ENCODE measurements around the gene CCDC157. TPM values are rescaled to one million over a fixed set of nuclear protein-coding genes. Genes with fewer than 3 reads are reported as not detected.

The CCDC157 gene
- total RNA-seq, 4 donors from 2014 or later, result 2.2 to 4.7 (median 3.1) TPM

GRCh38 chr22:30362651-30363281 is 6.0 kb downstream of the CCDC157 start:
- Histone ChIP-seq H3K27me3 (no peaks in the 10 kb centered on the region), H3K27ac (no peak overlapping the region), H3K9me3 (no peaks in the 10 kb centered on the region), H3K36me3 (no peaks in the 10 kb centered on the region), H3K4me1 (peaks cover under 1% of the 10 kb centered on the region), H3K4me3 (no peak overlapping the region)
- TF ChIP-seq POLR2AphosphoS5 (IDR thresholded peaks at IDR 0.05) (no peak), POLR2A (IDR thresholded peaks at IDR 0.05) (no peak), EP300 (IDR thresholded peaks at IDR 0.05) (no peak), CTCF (IDR thresholded peaks at IDR 0.05) (no peak)
- no peak for DNase-seq (ENCODE audit: low spot score in 2 of 2)
- 87% methylated on average over 6 of the region's 7 CpGs for WGBS

GRCh38 chr22:30365891-30366290 is 9.1 kb downstream of the CCDC157 start:
- TF ChIP-seq POLR2A (IDR thresholded peaks at IDR 0.05) (no peak), CTCF (IDR thresholded peaks at IDR 0.05) (no peak), POLR2AphosphoS5 (IDR thresholded peaks at IDR 0.05) (no peak), EP300 (IDR thresholded peaks at IDR 0.05) (no peak)
- no peak overlapping the region for H3K4me3 ChIP-seq

GRCh38 chr22:30368420-30368819 is 11.6 kb downstream of the CCDC157 start:
- 88% methylated on average over 8 of the region's 9 CpGs for WGBS
- no peaks in the 10 kb centered on the region for H3K36me3 ChIP-seq
- DNase-seq (ENCODE audit: low spot score in 2 of 2), result no peak
- no peaks in the 10 kb centered on the region for H3K27me3 ChIP-seq
- H3K4me3 ChIP-seq, result no peak overlapping the region
- H3K4me1 ChIP-seq, result no peaks in the 10 kb centered on the region
- no peak for TF ChIP-seq EP300 (IDR thresholded peaks at IDR 0.05)
- no peak for TF ChIP-seq CTCF (IDR thresholded peaks at IDR 0.05)
- TF ChIP-seq POLR2A (IDR thresholded peaks at IDR 0.05), result no peak
- TF ChIP-seq POLR2AphosphoS5 (IDR thresholded peaks at IDR 0.05), result no peak
- no peaks in the 10 kb centered on the region for H3K9me3 ChIP-seq
- no peak overlapping the region for H3K27ac ChIP-seq

More at GRCh38 chr22:30365891-30366290, 9.1 kb downstream of the CCDC157 start:
- H3K27ac ChIP-seq, result no peak overlapping the region
- H3K27me3 ChIP-seq, result no peaks in the 10 kb centered on the region
- H3K4me1 ChIP-seq, result no peaks in the 10 kb centered on the region
- H3K36me3 ChIP-seq, result no peaks in the 10 kb centered on the region
- DNase-seq (ENCODE audit: low spot score in 2 of 2), result no peak
- 100% methylated on average over 2 of the region's 18 CpGs for WGBS
- H3K9me3 ChIP-seq, result no peaks in the 10 kb centered on the region

GRCh38 chr22:30370641-30371230 is 13.9 kb downstream of the CCDC157 start:
- H3K27ac ChIP-seq, result no peak overlapping the region
- no peak for DNase-seq (ENCODE audit: low spot score in 2 of 2)
- no peak for TF ChIP-seq EP300 (IDR thresholded peaks at IDR 0.05)
- TF ChIP-seq CTCF (IDR thresholded peaks at IDR 0.05), result no peak
- TF ChIP-seq POLR2A (IDR thresholded peaks at IDR 0.05), result no peak
- no peak for TF ChIP-seq POLR2AphosphoS5 (IDR thresholded peaks at IDR 0.05)
- no peaks in the 10 kb centered on the region for H3K9me3 ChIP-seq
- no peak overlapping the region for H3K4me3 ChIP-seq
- H3K36me3 ChIP-seq, result no peaks in the 10 kb centered on the region
- 77% methylated on average over 19 of the region's 19 CpGs for WGBS
- H3K27me3 ChIP-seq, result no peaks in the 10 kb centered on the region
- no peaks in the 10 kb centered on the region for H3K4me1 ChIP-seq

- Histone ChIP-seq H3K9me3 (no peaks in the 10 kb centered on the region), H3K27me3 (no peaks in the 10 kb centered on the region), H3K4me1 (no peaks in the 10 kb centered on the region), H3K36me3 (no peaks in the 10 kb centered on the region), H3K27ac (no peak overlapping the region), H3K4me3 (no peak overlapping the region)
- DNase-seq (ENCODE audit: low spot score in 2 of 2), result no peak
- WGBS, result 84% methylated on average over 5 of the region's 9 CpGs
- TF ChIP-seq POLR2A (IDR thresholded peaks at IDR 0.05) (no peak), POLR2AphosphoS5 (IDR thresholded peaks at IDR 0.05) (no peak), EP300 (IDR thresholded peaks at IDR 0.05) (no peak), CTCF (IDR thresholded peaks at IDR 0.05) (no peak)
Measured at GRCh38 chr22:30371321-30371720, 14.5 kb downstream of the CCDC157 start.

Data from suprapubic skin (tissue), 4 donors.